HepG2 (cell line): Measurements from ENCODE around the gene UTP3. TPM values are rescaled to one million over a fixed set of nuclear protein-coding genes. Genes with fewer than 3 reads are reported as not detected.
A peak's percentile ranks its signal among the peaks of the same experiment; 100 is the strongest.

Source experiments
- ARHGAP35 ChIP-seq: sonication (generic); formaldehyde crosslinking; IDR thresholded peaks from 2 replicates; pipeline ENCODE4 v1.9.0; 2022; ENCODE audit warnings: mild to moderate bottlenecking, inconsistent platforms, moderate library complexity, missing genetic modification reagents, borderline replicate concordance
- BCL6 ChIP-seq: IDR thresholded peaks from 2 replicates; pipeline ENCODE4 v1.6.1; 2016; ENCODE audit warnings: missing genetic modification reagents, missing compliant biosample characterization
- HDAC2 ChIP-seq: sonication (generic); formaldehyde crosslinking; IDR thresholded peaks from 2 replicates; pipeline ENCODE4 v1.4.0; 2020; ENCODE audit warnings: missing genetic modification reagents
- HNRNPL ChIP-seq: fragments of 200-400 bp; formaldehyde crosslinking; IDR thresholded peaks from 2 replicates; pipeline ENCODE4 v1.6.1; 2017; ENCODE audit warnings: mild to moderate bottlenecking, low read depth, low read length
- SMYD3 ChIP-seq: sonication (generic); formaldehyde crosslinking; IDR thresholded peaks from 2 replicates; pipeline ENCODE4 v1.8.1; 2023; ENCODE audit warnings: mild to moderate bottlenecking, missing genetic modification reagents
- SP4 ChIP-seq: sonication (generic); formaldehyde crosslinking; IDR thresholded peaks from 2 replicates; pipeline ENCODE4 v1.8.1; 2023; ENCODE audit warnings: mild to moderate bottlenecking, missing genetic modification reagents
- ZFP82 ChIP-seq: sonication (generic); formaldehyde crosslinking; IDR thresholded peaks from 2 replicates; pipeline ENCODE4 v1.5.1; 2020; ENCODE audit warnings: mild to moderate bottlenecking, missing genetic modification reagents, borderline replicate concordance
- ZNF33A ChIP-seq: sonication (generic); formaldehyde crosslinking; IDR thresholded peaks from 2 replicates; pipeline ENCODE4 v1.5.1; 2020; ENCODE audit warnings: missing genetic modification reagents, mild to moderate bottlenecking, moderate library complexity, borderline replicate concordance
- ZNF484 ChIP-seq: sonication (generic); formaldehyde crosslinking; IDR thresholded peaks from 2 replicates; pipeline ENCODE4 v1.5.1; 2020; ENCODE audit warnings: mild to moderate bottlenecking, low read depth, missing genetic modification reagents, borderline replicate concordance
- ZNF782 ChIP-seq: sonication (generic); formaldehyde crosslinking; IDR thresholded peaks from 2 replicates; pipeline ENCODE4 v1.4.0; 2020; ENCODE audit warnings: missing genetic modification reagents, mild to moderate bottlenecking, borderline replicate concordance
- ZSCAN9 ChIP-seq: IDR thresholded peaks from 2 replicates; pipeline ENCODE4 v1.6.1; 2016; ENCODE audit warnings: borderline replicate concordance
- polyA plus RNA-seq, 8 experiments: library from polyadenylated mRNA; depleted of rRNA in 3 of 8; stranded (reverse) in 7 of 8; unstranded in 1 of 8; fragments of >200 nt; fragmentation: Illumina TruSeq in 4 of 8; extraction: Trizol in 4 of 8; gene quantifications; 2 replicates each; pipeline versions ENCODE4 v1.2.1 to v1.2.3, GENCODE V29; 2011 to 2016; ENCODE audit warnings: low read depth in 4 of 8, missing spikeins in 1 of 8, mixed read lengths in 1 of 8; ENCODE audit not compliant: insufficient read depth in 1 of 8
- total RNA-seq, 5 experiments: library from RNA; depleted of rRNA; stranded (reverse); fragments of >200 nt; fragmentation: Illumina TruSeq; extraction: Trizol; gene quantifications; 2 replicates each; pipeline ENCODE4 v1.2.3, GENCODE V29; 2016; ENCODE audit warnings: low read depth in 1 of 5
- TF ChIP-seq, protein P1 (sequence below): sonication (generic); formaldehyde crosslinking; IDR thresholded peaks from 2 replicates; pipeline ENCODE4 v1.4.0; 2020; ENCODE audit warnings: missing genetic modification reagents
- TF ChIP-seq, protein P2 (sequence below): sonication (generic); formaldehyde crosslinking; IDR thresholded peaks from 2 replicates; pipeline ENCODE4 v1.4.0; 2020; ENCODE audit warnings: missing genetic modification reagents, low read depth, mild to moderate bottlenecking, borderline replicate concordance
- TF ChIP-seq, protein P3 (sequence below): sonication (generic); formaldehyde crosslinking; IDR thresholded peaks from 2 replicates; pipeline ENCODE4 v1.5.0; 2020; ENCODE audit warnings: missing genetic modification reagents
- TF ChIP-seq, protein P4 (sequence below): sonication (generic); formaldehyde crosslinking; IDR thresholded peaks from 2 replicates; pipeline ENCODE4 v1.5.0; 2020; ENCODE audit warnings: mild to moderate bottlenecking, missing genetic modification reagents
- TF ChIP-seq, protein P5 (sequence below): sonication (generic); formaldehyde crosslinking; IDR thresholded peaks from 2 replicates; pipeline ENCODE4 v1.4.0; 2020; ENCODE audit warnings: mild to moderate bottlenecking, missing genetic modification reagents

UTP3 gene
- total and polyA plus RNA-seq, 2 of the 13 experiments (the other 11 are each of a cell fraction or from before 2014, with no cell fraction given), result 6.9 to 19.5 TPM

DNA sequence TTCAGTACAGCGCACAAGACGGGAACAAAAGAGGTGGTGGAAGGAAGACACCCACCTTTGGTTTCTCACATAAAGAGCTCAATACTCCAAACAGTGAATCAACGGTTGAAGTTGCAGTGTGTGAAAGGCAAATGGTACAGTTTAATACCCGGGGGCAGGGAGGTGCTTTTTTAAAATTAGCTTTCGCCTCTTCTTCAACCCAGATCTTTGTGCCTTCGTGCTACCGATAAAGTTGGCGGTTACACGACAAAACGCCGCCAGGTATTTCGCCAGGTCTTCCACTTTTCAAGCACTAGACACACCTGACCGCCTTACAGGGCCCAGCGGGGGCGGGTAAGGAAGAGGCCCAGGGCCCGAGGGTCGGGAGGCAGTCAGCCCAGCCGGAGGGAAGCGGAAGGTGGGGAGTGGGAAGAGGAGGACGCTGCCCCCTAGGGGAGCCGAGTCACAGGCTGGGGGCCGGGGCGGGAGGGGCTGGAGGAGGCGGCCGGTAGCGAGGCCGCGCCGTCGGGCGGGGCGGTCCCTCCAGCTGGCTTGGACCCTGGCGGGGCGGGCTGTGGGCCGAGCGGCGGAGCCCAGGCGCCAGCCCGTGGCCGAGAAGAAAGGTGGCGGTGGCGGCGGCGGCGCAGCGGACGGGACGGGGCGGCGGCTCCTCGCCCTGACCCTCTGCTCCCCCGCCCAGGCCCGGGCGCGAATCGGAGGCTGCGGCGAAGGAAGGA, 16.0 kb downstream of the UTP3 start (continued):
- TF ChIP-seq, protein P1, sequence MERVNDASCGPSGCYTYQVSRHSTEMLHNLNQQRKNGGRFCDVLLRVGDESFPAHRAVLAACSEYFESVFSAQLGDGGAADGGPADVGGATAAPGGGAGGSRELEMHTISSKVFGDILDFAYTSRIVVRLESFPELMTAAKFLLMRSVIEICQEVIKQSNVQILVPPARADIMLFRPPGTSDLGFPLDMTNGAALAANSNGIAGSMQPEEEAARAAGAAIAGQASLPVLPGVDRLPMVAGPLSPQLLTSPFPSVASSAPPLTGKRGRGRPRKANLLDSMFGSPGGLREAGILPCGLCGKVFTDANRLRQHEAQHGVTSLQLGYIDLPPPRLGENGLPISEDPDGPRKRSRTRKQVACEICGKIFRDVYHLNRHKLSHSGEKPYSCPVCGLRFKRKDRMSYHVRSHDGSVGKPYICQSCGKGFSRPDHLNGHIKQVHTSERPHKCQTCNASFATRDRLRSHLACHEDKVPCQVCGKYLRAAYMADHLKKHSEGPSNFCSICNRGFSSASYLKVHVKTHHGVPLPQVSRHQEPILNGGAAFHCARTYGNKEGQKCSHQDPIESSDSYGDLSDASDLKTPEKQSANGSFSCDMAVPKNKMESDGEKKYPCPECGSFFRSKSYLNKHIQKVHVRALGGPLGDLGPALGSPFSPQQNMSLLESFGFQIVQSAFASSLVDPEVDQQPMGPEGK, result peak; percentile 93
- TF ChIP-seq SMYD3 (CRISPR knock-in tag), result no peak
- TF ChIP-seq HNRNPL, result no peak
- 0 out of 2 replicates have a peak, but pooled peaks have one; percentile 20 for TF ChIP-seq HDAC2 (CRISPR knock-in tag)
- no peak for TF ChIP-seq ZNF782
- TF ChIP-seq, protein P2, sequence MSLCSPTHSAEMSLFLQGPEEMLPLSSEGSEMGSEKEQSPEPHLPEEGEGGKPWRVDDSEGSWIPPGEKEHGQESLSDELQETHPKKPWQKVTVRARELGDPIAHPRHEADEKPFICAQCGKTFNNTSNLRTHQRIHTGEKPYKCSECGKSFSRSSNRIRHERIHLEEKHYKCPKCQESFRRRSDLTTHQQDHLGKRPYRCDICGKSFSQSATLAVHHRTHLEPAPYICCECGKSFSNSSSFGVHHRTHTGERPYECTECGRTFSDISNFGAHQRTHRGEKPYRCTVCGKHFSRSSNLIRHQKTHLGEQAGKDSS, result peak; percentile 56; the same call in 1 of the 2 replicates
- TF ChIP-seq ZNF484 (CRISPR knock-in tag), result no peak
- TF ChIP-seq, protein P3, sequence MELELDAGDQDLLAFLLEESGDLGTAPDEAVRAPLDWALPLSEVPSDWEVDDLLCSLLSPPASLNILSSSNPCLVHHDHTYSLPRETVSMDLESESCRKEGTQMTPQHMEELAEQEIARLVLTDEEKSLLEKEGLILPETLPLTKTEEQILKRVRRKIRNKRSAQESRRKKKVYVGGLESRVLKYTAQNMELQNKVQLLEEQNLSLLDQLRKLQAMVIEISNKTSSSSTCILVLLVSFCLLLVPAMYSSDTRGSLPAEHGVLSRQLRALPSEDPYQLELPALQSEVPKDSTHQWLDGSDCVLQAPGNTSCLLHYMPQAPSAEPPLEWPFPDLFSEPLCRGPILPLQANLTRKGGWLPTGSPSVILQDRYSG (CRISPR knock-in tag), result no peak
- TF ChIP-seq, protein P4, sequence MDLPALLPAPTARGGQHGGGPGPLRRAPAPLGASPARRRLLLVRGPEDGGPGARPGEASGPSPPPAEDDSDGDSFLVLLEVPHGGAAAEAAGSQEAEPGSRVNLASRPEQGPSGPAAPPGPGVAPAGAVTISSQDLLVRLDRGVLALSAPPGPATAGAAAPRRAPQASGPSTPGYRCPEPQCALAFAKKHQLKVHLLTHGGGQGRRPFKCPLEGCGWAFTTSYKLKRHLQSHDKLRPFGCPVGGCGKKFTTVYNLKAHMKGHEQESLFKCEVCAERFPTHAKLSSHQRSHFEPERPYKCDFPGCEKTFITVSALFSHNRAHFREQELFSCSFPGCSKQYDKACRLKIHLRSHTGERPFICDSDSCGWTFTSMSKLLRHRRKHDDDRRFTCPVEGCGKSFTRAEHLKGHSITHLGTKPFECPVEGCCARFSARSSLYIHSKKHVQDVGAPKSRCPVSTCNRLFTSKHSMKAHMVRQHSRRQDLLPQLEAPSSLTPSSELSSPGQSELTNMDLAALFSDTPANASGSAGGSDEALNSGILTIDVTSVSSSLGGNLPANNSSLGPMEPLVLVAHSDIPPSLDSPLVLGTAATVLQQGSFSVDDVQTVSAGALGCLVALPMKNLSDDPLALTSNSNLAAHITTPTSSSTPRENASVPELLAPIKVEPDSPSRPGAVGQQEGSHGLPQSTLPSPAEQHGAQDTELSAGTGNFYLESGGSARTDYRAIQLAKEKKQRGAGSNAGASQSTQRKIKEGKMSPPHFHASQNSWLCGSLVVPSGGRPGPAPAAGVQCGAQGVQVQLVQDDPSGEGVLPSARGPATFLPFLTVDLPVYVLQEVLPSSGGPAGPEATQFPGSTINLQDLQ (CRISPR knock-in tag), result peak; percentile 35; the same call in 1 of the 2 replicates
- TF ChIP-seq BCL6, result no peak
- TF ChIP-seq SP4 (CRISPR knock-in tag), result 0 out of 2 replicates have a peak, but pooled peaks have one; percentile 7
- TF ChIP-seq ZSCAN9 (CRISPR knock-in tag), result no peak
- TF ChIP-seq, protein P5, sequence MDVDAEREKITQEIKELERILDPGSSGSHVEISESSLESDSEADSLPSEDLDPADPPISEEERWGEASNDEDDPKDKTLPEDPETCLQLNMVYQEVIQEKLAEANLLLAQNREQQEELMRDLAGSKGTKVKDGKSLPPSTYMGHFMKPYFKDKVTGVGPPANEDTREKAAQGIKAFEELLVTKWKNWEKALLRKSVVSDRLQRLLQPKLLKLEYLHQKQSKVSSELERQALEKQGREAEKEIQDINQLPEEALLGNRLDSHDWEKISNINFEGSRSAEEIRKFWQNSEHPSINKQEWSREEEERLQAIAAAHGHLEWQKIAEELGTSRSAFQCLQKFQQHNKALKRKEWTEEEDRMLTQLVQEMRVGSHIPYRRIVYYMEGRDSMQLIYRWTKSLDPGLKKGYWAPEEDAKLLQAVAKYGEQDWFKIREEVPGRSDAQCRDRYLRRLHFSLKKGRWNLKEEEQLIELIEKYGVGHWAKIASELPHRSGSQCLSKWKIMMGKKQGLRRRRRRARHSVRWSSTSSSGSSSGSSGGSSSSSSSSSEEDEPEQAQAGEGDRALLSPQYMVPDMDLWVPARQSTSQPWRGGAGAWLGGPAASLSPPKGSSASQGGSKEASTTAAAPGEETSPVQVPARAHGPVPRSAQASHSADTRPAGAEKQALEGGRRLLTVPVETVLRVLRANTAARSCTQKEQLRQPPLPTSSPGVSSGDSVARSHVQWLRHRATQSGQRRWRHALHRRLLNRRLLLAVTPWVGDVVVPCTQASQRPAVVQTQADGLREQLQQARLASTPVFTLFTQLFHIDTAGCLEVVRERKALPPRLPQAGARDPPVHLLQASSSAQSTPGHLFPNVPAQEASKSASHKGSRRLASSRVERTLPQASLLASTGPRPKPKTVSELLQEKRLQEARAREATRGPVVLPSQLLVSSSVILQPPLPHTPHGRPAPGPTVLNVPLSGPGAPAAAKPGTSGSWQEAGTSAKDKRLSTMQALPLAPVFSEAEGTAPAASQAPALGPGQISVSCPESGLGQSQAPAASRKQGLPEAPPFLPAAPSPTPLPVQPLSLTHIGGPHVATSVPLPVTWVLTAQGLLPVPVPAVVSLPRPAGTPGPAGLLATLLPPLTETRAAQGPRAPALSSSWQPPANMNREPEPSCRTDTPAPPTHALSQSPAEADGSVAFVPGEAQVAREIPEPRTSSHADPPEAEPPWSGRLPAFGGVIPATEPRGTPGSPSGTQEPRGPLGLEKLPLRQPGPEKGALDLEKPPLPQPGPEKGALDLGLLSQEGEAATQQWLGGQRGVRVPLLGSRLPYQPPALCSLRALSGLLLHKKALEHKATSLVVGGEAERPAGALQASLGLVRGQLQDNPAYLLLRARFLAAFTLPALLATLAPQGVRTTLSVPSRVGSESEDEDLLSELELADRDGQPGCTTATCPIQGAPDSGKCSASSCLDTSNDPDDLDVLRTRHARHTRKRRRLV (CRISPR knock-in tag), result no peak
- TF ChIP-seq ARHGAP35, result no peak
- no peak for TF ChIP-seq ZFP82 (CRISPR knock-in tag)
- TF ChIP-seq ZNF33A (CRISPR knock-in tag), result no peak
